ENCODE results near the gene HBEGF.

Gene HBEGF

GRCh38 chr5:140325486-140325885 lies 20.9 kb downstream of the HBEGF start:
- TF ChIP-seq CTCF (IDR thresholded peaks at IDR 0.05; ENCODE audit: low read length) (no peak), EZH2 (IDR thresholded peaks at IDR 0.05; ENCODE audit: borderline replicate concordance, low read length) (no peak)
- Histone ChIP-seq H3K4me2 (ENCODE audit: low read length) (no peak overlapping the region), H2AFZ (ENCODE audit: low read length) (no peak overlapping the region), H3K27ac (ENCODE audit: low read depth, low read length, poor library complexity, severe bottlenecking) (no peak overlapping the region), H3K36me3 (ENCODE audit: insufficient read depth, low read length) (no peaks in the 10 kb centered on the region), H3K9ac (ENCODE audit: low read length) (no peak overlapping the region), H3K9me2 (ENCODE audit: low read depth, low read length) (no peaks in the 10 kb centered on the region), H3K27me3 (ENCODE audit: insufficient read depth, low read length) (no peaks in the 10 kb centered on the region), H3K4me3 (ENCODE audit: low read depth, low read length, poor library complexity, severe bottlenecking) (no peak overlapping the region), H3K4me1 (ENCODE audit: insufficient read depth, low read length, severe bottlenecking) (no peaks in the 10 kb centered on the region), H3F3A (ENCODE audit: insufficient read depth, low read length) (no peaks in the 10 kb centered on the region; the same call in 1 of the 2 replicates), H3K79me2 (ENCODE audit: insufficient read depth, low read length) (no peaks in the 10 kb centered on the region), H4K20me1 (ENCODE audit: insufficient read depth, low read length) (no peaks in the 10 kb centered on the region), H3K9me3 (ENCODE audit: low read length) (no peaks in the 10 kb centered on the region)

- no peaks in the 10 kb centered on the region for H3K36me3 ChIP-seq (ENCODE audit: insufficient read depth, low read length)
- TF ChIP-seq CTCF (IDR thresholded peaks at IDR 0.05; ENCODE audit: low read length) (no peak), EZH2 (IDR thresholded peaks at IDR 0.05; ENCODE audit: borderline replicate concordance, low read length) (no peak)
- no peaks in the 10 kb centered on the region for H3K79me2 ChIP-seq (ENCODE audit: insufficient read depth, low read length)
- H3K4me2 ChIP-seq (ENCODE audit: low read length) = no peak overlapping the region
- no peaks in the 10 kb centered on the region for H3K27me3 ChIP-seq (ENCODE audit: insufficient read depth, low read length)
- no peaks in the 10 kb centered on the region for H3K4me1 ChIP-seq (ENCODE audit: insufficient read depth, low read length, severe bottlenecking)
- H3K9me2 ChIP-seq (ENCODE audit: low read depth, low read length) = no peaks in the 10 kb centered on the region
- no peak overlapping the region for H3K4me3 ChIP-seq (ENCODE audit: low read depth, low read length, poor library complexity, severe bottlenecking)
- no peak overlapping the region for H2AFZ ChIP-seq (ENCODE audit: low read length)
- no peak overlapping the region for H3K9ac ChIP-seq (ENCODE audit: low read length)
- H3K9me3 ChIP-seq (ENCODE audit: low read length) = no peaks in the 10 kb centered on the region
- H4K20me1 ChIP-seq (ENCODE audit: insufficient read depth, low read length) = no peaks in the 10 kb centered on the region
- H3K27ac ChIP-seq (ENCODE audit: low read depth, low read length, poor library complexity, severe bottlenecking) = no peak overlapping the region
- H3F3A ChIP-seq (ENCODE audit: insufficient read depth, low read length) = no peaks in the 10 kb centered on the region; the same call in 1 of the 2 replicates
Measured at GRCh38 chr5:140324617-140325241, 21.7 kb downstream of the HBEGF start.

GRCh38 chr5:140324041-140324600 lies 22.3 kb downstream of the HBEGF start:
- Histone ChIP-seq H3K79me2 (ENCODE audit: insufficient read depth, low read length) (no peaks in the 10 kb centered on the region), H3K4me1 (ENCODE audit: insufficient read depth, low read length, severe bottlenecking) (no peaks in the 10 kb centered on the region), H3K4me2 (ENCODE audit: low read length) (no peak overlapping the region), H3F3A (ENCODE audit: insufficient read depth, low read length) (no peaks in the 10 kb centered on the region; the same call in 1 of the 2 replicates), H3K9me3 (ENCODE audit: low read length) (no peaks in the 10 kb centered on the region), H3K36me3 (ENCODE audit: insufficient read depth, low read length) (no peaks in the 10 kb centered on the region), H3K4me3 (ENCODE audit: low read depth, low read length, poor library complexity, severe bottlenecking) (no peak overlapping the region), H3K9ac (ENCODE audit: low read length) (no peak overlapping the region), H3K27me3 (ENCODE audit: insufficient read depth, low read length) (no peaks in the 10 kb centered on the region), H2AFZ (ENCODE audit: low read length) (no peak overlapping the region; the same call in 1 of the 2 replicates), H3K9me2 (ENCODE audit: low read depth, low read length) (no peaks in the 10 kb centered on the region), H3K27ac (ENCODE audit: low read depth, low read length, poor library complexity, severe bottlenecking) (no peak overlapping the region), H4K20me1 (ENCODE audit: insufficient read depth, low read length) (no peaks in the 10 kb centered on the region)
- TF ChIP-seq CTCF (IDR thresholded peaks at IDR 0.05; ENCODE audit: low read length) (no peak), EZH2 (IDR thresholded peaks at IDR 0.05; ENCODE audit: borderline replicate concordance, low read length) (no peak)
